Posterior cingulate gyrus (tissue), 11 donors: Measurements from ENCODE around the gene FAM3D.
A peak's percentile ranks its signal among the peaks of the same experiment; 100 is the strongest.

ENCODE experiments used
- DNase-seq, 10 donors: peaks; one replicate each; pipeline versions ENCODE4 v3.0.0 to v3.0.0-alpha.2; 2020 to 2021; ENCODE audit warnings: mixed read lengths in 3 of 10
- intact Hi-C: fragments of 100-400 bp; cut with DNase I; formaldehyde crosslinking; loops from one replicate; pipeline ENCODE4 v1.15.1; 2023

FAM3D gene

DNA sequence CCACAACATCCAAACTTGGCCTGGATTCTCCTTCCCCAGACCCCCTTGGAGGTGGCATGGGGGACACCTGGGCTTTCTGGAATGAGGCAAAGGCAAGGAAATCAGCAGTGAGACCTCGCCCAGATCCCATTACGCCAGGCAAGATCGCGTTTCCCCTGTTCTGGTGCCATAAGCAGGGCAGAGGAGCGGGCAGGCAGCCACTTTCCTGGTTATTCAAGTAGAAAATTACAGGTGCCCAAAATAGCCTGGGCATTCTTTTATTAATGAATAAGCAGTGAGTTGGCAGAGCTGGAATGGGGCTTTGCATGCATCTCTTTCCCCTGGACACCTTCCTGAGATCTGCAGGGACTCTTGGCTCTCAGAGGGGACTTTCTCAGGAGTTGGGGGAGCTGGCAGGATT lies 57.9 kb downstream of the FAM3D start:
- peak in 8 of 10 donors; percentile 22 to 89 (median 64) for DNase-seq
- intact Hi-C loops = no loop called here

- DNase-seq = no peak
- intact Hi-C loops = no loop called here
Observed at GRCh38 chr3:58607816-58608215, 58.8 kb downstream of the FAM3D start.

GRCh38 chr3:58606693-58607092 lies 59.9 kb downstream of the FAM3D start:
- intact Hi-C loops = no loop called here
- DNase-seq = no peak

- DNase-seq = peak in 1 of 10 donors; percentile 27
Observed at GRCh38 chr3:58604031-58604430, 62.5 kb downstream of the FAM3D start.

GRCh38 chr3:58603606-58604005 lies 63.0 kb downstream of the FAM3D start:
- intact Hi-C loops = no loop called here
- no peak for DNase-seq

More at GRCh38 chr3:58604031-58604430, 62.5 kb downstream of the FAM3D start:
- intact Hi-C loops = no loop called here

GRCh38 chr3:58597770-58598310 lies 68.7 kb downstream of the FAM3D start:
- intact Hi-C loops = no loop called here

GRCh38 chr3:58596834-58597518 lies 69.6 kb downstream of the FAM3D start:
- intact Hi-C loops = no loop called here
- DNase-seq = no peak

More at GRCh38 chr3:58597770-58598310, 68.7 kb downstream of the FAM3D start:
- DNase-seq = no peak

DNA sequence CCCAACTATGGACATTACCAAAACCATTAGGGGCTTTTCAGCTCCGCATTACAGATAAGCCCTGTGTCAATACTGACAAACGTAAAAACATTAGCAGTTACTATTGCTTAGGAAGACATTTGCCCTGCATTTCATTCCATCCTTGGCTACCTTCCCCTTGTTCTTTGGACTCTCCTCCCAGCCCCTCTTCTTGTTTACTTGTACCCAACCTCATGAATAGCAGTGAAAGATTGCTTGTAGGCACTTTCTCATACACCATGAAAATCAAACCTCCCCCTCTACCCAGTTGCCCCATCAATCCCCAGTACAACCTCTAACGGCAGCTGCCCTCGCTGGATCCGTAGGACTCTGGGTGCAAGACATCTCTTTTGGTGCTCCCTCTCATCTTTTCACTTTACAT lies 72.5 kb downstream of the FAM3D start:
- DNase-seq = peak in 1 of 10 donors; percentile 22
- intact Hi-C loops = no loop called here

DNA sequence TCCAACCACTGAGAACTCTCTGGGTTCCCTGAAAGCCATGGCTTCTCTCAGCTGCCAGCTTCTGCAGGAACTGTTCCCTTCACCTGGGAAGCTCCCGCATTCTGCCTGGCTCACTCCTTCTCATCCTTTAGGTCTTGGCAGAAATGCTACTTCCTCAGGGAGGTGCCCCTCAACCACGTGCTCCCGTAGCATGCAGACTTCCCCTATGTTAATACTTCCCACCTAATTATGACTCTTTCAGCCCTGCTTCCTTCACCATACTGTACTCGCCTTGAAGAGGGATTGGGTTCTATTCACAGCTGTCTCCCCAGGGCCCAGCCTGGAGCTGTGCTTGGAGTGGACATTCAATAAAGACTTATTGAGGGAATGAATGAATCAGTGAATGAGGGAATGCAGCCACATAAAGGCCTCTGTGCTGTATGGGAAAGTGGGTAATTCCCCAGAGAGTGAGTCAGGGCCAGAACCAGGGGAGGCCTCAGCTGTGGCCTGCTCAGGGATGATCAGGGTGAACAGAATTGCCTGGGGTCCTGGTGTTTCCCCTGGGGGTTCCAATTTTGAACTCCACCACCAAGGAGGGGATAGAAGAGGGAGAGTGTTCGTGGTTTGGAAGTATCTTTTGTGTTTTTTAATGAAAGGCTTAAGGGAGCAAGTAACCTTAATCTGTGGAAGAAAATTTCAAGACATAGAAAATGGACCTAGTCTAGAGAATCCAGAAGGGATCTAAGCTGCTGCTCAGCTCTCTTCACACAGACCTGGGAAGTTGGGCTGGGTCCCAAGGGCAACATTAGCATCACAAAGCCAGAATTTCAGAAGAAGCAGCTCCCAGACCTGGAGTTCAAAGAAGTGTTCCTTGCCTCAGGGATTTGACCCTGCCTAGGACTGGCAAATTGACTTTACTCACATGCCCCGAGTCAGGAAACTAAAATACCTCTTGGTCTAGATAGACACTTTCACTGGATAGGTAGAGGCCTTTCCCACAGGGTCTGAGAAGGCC lies 74.8 kb downstream of the FAM3D start:
- intact Hi-C loops = no loop called here
- DNase-seq = peak in 1 of 10 donors; percentile 28

DNA sequence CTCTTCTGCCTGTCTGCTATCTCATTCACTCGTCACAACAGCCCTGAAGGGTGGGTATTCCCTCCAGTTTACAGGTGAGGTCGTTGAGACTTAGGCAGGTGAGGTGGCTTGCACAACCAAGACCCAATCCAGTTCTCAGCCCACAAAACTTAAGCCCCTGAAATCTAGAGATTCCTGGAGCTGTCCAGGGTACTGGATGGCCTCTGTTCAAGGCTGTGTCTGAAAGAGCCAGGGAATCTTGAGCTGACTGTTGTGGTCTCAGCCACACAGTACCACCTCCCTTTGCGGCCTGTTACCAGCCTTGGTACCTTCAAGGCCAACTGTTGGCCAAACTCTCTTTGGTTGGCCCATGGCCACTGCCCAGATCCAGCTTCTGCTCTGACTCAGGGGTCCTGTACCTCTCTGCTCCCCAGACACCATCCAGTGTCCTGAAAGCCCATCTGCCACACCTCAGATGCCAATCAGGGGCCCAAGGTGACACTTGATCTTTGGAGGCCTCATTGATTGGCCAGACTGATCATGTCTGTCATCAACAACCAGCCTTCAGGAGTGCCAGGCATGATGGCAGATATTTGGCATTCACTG lies 78.5 kb downstream of the FAM3D start:
- intact Hi-C loops = no loop called here
- no peak for DNase-seq

DNA sequence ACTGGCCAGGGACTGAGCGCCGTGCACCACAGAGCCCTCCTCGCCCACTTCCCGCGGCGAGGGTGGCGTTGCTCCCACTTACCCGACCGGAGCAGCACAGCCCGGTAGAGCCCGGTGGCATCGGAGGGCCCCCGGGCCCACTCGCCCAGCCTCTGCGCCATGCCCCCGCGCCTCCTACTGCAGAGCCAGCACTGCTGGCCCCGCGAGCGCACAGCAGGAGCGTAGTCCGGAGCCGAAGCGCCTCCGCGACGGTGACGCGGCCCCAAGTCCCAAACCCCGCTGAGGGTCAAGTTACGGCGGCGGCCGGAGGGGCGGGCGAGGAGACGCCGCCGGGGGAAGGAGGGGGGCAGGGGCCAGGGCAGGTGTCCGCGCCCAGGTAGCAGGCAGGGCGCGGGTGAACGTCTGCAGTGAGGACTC lies 79.8 kb downstream of the FAM3D start:
- intact Hi-C loops = no loop called here
- peak in 1 of 10 donors; percentile 83 for DNase-seq

- intact Hi-C loops = loop anchor here (1.0 kb wide), 1 partner anchor 18 kb away; no protein-coding TSS in a partner anchor
- DNase-seq = no peak
Observed at GRCh38 chr3:58585994-58586393, 80.6 kb downstream of the FAM3D start.

DNA sequence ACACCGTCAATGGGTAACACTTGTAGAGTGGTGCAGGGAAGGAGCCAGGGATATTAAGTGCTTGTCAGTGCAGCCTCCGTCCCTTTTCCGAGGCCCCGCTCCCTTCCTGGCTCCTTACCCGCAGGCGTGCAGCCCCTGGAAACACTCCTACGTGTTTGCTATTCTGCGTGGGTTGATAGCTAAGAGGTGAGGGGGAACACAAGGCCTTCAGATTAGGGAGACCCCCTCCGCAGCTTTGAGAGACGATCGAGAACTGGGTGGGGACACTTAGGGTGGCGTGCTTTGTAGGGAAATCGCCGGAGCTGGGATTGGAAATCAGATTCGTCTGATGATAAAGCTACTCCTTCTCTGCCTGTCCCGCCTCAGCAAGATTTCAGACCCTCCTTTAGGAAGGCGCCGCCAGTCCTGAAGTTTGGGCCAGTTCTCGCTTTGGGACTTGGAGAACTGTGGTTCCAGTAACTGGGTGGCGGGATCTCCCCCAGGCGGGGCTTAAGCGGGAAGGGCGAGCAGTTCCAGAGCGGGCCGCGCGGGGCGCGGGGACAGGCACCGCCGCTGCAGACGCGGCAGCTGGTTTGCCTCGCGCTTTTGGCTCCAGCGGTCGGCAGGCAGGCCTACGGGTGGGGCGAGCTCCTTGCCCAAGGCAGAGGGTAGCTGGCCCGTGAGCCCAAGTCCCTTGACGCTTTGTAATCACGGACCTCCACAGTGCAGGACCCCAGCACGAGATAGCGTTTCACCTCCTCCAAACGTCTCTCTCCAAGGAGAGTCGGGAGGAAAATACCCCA lies 81.4 kb downstream of the FAM3D start:
- peak; percentile 64 to 97 (median 84) for DNase-seq
- intact Hi-C loops = loop anchor here (1.0 kb wide), 1 partner anchor 17 kb away; no protein-coding TSS in a partner anchor

DNA sequence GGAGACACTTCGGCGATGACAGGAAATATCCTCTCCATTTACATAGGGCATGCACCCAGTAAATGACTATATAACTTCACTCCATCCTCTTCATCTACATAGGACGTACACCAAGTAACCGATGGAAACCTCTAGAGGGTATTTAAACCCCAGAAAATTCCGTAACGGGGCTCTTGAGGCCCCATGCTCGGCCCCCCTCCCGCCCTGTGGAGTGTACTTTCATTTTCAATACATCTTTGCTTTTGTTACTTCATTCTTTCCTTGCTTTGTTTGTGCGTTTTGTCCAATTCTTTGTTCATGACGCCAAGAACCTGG lies 81.9 kb downstream of the FAM3D start:
- intact Hi-C loops = loop anchor here (1.0 kb wide), 1 partner anchor 16 kb away; no protein-coding TSS in a partner anchor
- DNase-seq = no peak
